Hepatocyte (in vitro differentiated cells): ENCODE measurements around the gene TUBB2B.

Experiments used
- EZH2 ChIP-seq: fragments of 200-600 bp; sonication (generic); IDR thresholded peaks from 2 replicates; pipeline ENCODE4 v1.6.1; 2016; ENCODE audit warnings: antibody characterized with exemption, mild to moderate bottlenecking, borderline replicate concordance
- EZH2phosphoT487 ChIP-seq: fragments of 200-600 bp; sonication (generic); IDR thresholded peaks from one replicate; pipeline ENCODE4 v1.6.1; 2018; ENCODE audit warnings: antibody characterized with exemption, mild to moderate bottlenecking, low read depth, moderate library complexity; ENCODE audit not compliant: unreplicated experiment, severe bottlenecking
- TF ChIP-seq, protein P1 (sequence below): fragments of 200-600 bp; sonication (generic); IDR thresholded peaks from 2 replicates; pipeline ENCODE4 v1.5.1; 2016; ENCODE audit warnings: antibody characterized with exemption, mild to moderate bottlenecking; ENCODE audit not compliant: poor library complexity

DNA sequence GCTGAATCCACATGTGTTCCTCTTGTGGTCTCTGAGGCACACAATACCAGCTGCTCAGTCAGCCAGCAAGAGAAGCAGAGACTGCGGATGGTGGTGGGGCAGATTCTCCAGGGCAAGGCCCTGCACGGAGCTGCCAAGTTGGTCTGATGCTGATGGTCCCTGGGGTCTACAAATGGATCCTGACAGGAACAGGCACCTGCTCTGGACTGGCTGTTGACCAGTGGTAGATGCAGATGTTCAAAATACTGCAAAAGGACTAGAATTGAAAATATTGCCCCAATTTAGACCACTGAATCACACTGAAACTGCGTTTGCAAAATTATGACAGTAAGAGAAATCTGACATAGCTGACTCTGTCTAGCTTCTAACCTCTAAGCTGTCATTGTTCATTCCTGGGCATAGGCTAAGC lies 40.5 kb downstream of the TUBB2B start:
- TF ChIP-seq, protein P1, sequence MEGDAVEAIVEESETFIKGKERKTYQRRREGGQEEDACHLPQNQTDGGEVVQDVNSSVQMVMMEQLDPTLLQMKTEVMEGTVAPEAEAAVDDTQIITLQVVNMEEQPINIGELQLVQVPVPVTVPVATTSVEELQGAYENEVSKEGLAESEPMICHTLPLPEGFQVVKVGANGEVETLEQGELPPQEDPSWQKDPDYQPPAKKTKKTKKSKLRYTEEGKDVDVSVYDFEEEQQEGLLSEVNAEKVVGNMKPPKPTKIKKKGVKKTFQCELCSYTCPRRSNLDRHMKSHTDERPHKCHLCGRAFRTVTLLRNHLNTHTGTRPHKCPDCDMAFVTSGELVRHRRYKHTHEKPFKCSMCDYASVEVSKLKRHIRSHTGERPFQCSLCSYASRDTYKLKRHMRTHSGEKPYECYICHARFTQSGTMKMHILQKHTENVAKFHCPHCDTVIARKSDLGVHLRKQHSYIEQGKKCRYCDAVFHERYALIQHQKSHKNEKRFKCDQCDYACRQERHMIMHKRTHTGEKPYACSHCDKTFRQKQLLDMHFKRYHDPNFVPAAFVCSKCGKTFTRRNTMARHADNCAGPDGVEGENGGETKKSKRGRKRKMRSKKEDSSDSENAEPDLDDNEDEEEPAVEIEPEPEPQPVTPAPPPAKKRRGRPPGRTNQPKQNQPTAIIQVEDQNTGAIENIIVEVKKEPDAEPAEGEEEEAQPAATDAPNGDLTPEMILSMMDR: no peak
- TF ChIP-seq EZH2: no peak
- TF ChIP-seq EZH2phosphoT487: no peak
